Measurements from ENCODE around the gene CFAP97. TPM values are rescaled to one million over a fixed set of nuclear protein-coding genes. Genes with fewer than 3 reads are reported as not detected.

CFAP97 gene
- total RNA-seq, 1 donor from 2014 or later, result 38.2 TPM

GRCh38 chr4:185115827-185116232 is 88.0 kb downstream of the CFAP97 start:
- peak; percentile 89 for ATAC-seq
- no peaks in the 10 kb centered on the region for H3K9me3 ChIP-seq
- no peak overlapping the region for H3K4me3 ChIP-seq
- H3K4me1 ChIP-seq, result peaks cover 9% of the 10 kb centered on the region
- DNase-seq, result peak; percentile 69
- H3K27ac ChIP-seq, result no peak overlapping the region
- no peaks in the 10 kb centered on the region for H3K36me3 ChIP-seq
- peaks cover 3% of the 10 kb centered on the region for H3K27me3 ChIP-seq
- TF ChIP-seq CTCF (IDR thresholded peaks at IDR 0.05), result no peak
- intact Hi-C loops (cut with DNase I), result no loop called here

- intact Hi-C loops (cut with DNase I), result no loop called here
- Histone ChIP-seq H3K36me3 (no peaks in the 10 kb centered on the region), H3K9me3 (no peaks in the 10 kb centered on the region), H3K27ac (no peak overlapping the region), H3K4me1 (peaks cover 9% of the 10 kb centered on the region), H3K27me3 (no peaks in the 10 kb centered on the region), H3K4me3 (no peak overlapping the region)
- no peak for TF ChIP-seq CTCF (IDR thresholded peaks at IDR 0.05)
- DNase-seq (no peak), ATAC-seq (no peak)
These were observed 90.5 kb downstream of the CFAP97 start for GRCh38 chr4:185113340-185113739.

- intact Hi-C loops (cut with DNase I), result no loop called here
- Histone ChIP-seq H3K36me3 (no peaks in the 10 kb centered on the region), H3K4me1 (peaks cover 9% of the 10 kb centered on the region)
These were observed 91.7 kb downstream of the CFAP97 start for GRCh38 chr4:185112104-185112503.

GRCh38 chr4:185110375-185110823 is 93.4 kb downstream of the CFAP97 start:
- Histone ChIP-seq H3K36me3 (no peaks in the 10 kb centered on the region), H3K4me1 (peaks cover 9% of the 10 kb centered on the region), H3K27ac (no peak overlapping the region), H3K9me3 (no peaks in the 10 kb centered on the region), H3K27me3 (no peaks in the 10 kb centered on the region), H3K4me3 (no peak overlapping the region)
- intact Hi-C loops (cut with DNase I), result no loop called here
- ATAC-seq (no peak), DNase-seq (no peak)
- no peak for TF ChIP-seq CTCF (IDR thresholded peaks at IDR 0.05)

More at GRCh38 chr4:185112104-185112503, 91.7 kb downstream of the CFAP97 start:
- H3K4me3 ChIP-seq, result no peak overlapping the region
- TF ChIP-seq CTCF (IDR thresholded peaks at IDR 0.05), result no peak
- ATAC-seq (peak; percentile 87), DNase-seq (no peak)
- H3K27me3 ChIP-seq, result no peaks in the 10 kb centered on the region
- H3K9me3 ChIP-seq, result no peaks in the 10 kb centered on the region
- H3K27ac ChIP-seq, result no peak overlapping the region

GRCh38 chr4:185109736-185110135 is 94.1 kb downstream of the CFAP97 start:
- H3K4me3 ChIP-seq, result no peak overlapping the region
- TF ChIP-seq CTCF (IDR thresholded peaks at IDR 0.05), result no peak
- no peak overlapping the region for H3K27ac ChIP-seq
- DNase-seq, result no peak
- H3K36me3 ChIP-seq, result no peaks in the 10 kb centered on the region
- intact Hi-C loops (cut with DNase I), result no loop called here
- ATAC-seq, result no peak
- no peaks in the 10 kb centered on the region for H3K27me3 ChIP-seq
- no peaks in the 10 kb centered on the region for H3K9me3 ChIP-seq
- H3K4me1 ChIP-seq, result peaks cover 9% of the 10 kb centered on the region

Other genes starting within 250 kb of the CFAP97 start
- 0.49 TPM for gene HELT, start 185.5 kb downstream of the CFAP97 start, total RNA-seq
- gene SLC25A4, start 60.7 kb downstream of the CFAP97 start, total RNA-seq, result 40.3 TPM
- gene SNX25, start 5.6 kb upstream of the CFAP97 start, total RNA-seq, result 98.5 TPM
- gene LRP2BP, start 191.9 kb upstream of the CFAP97 start, total RNA-seq, result 0.72 TPM
- gene ANKRD37, start 192.8 kb upstream of the CFAP97 start, total RNA-seq, result 7.7 TPM
- gene UFSP2, start 222.0 kb upstream of the CFAP97 start, total RNA-seq, result 36.8 TPM